ENCODE results near the gene ODAM.

The ODAM gene

GRCh38 chr4:70195425-70195824 lies at the start of gene ODAM:
ODAM (plus strand) TSS chr4:70195725; CDS start chr4:70196544, 819 bp downstream.
- Histone ChIP-seq H3K27ac (ENCODE audit: low read length) (no peak within 1 kb of the TSS), H3K36me3 (ENCODE audit: control insufficient read depth, insufficient read depth, low read length) (no peaks in the 10 kb centered on the region), H3K9me3 (ENCODE audit: control insufficient read depth, insufficient read depth, low read length) (no peaks in the 10 kb centered on the region), H3K4me1 (ENCODE audit: control insufficient read depth, insufficient read depth, low read length) (0 out of 2 replicates have a peak, but pooled peaks cover 2% of the 10 kb centered on the region), H3K27me3 (ENCODE audit: control insufficient read depth, insufficient read depth, low read length) (no peaks in the 10 kb centered on the region), H3K4me3 (ENCODE audit: low read length) (no peak within 1 kb of the TSS)
- WGBS (ENCODE audit: insufficient coverage, insufficient read length) = no CpG with 5 or more reads among the region's 1 CpG
- DNase-seq (ENCODE audit: low read depth, low spot score) = no peak

DNA sequence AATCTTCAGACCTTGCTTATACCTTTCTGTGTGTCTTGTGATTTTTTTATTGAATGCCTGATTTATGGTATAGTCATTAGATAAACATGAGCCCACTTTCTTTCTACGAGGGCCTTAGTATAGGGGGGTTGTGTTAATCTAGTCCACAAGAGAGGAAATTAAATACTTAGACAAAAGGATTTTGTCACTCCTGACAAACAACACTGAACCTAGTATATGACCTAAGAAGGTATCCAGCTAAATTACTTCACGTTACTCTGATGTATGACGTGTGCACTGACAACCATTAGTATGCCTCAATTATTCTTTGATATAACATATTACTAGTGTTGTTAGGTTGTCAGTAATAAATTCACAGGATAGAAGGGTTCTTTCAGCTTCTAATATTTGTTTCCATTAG lies 44.3 kb upstream of the ODAM start:
- Histone ChIP-seq H3K27ac (ENCODE audit: low read length) (no peak overlapping the region), H3K4me1 (ENCODE audit: control insufficient read depth, insufficient read depth, low read length) (no peaks in the 10 kb centered on the region), H3K9me3 (ENCODE audit: control insufficient read depth, insufficient read depth, low read length) (no peaks in the 10 kb centered on the region), H3K36me3 (ENCODE audit: control insufficient read depth, insufficient read depth, low read length) (no peaks in the 10 kb centered on the region), H3K4me3 (ENCODE audit: low read length) (no peak overlapping the region), H3K27me3 (ENCODE audit: control insufficient read depth, insufficient read depth, low read length) (no peaks in the 10 kb centered on the region)
- no peak for DNase-seq (ENCODE audit: low read depth, low spot score)
- no CpG with 5 or more reads among the region's 3 CpGs for WGBS (ENCODE audit: insufficient coverage, insufficient read length)

DNA sequence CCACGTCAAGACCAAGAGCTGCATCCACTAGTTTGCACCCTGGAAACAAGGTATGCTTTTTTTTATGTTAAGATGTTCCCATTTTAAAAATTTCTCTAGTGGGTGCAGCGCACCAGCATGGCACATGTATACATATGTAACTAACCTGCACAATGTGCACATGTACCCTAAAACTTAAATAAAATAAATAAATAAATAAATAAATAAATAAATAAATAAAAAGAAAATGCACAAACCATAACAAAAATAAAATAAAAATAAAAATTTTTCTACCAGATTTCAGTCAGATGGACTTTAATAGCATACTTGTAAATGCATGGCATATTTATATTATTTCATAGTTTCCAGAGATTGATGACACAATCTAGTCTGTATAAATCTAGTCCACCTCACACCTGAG lies 43.4 kb upstream of the ODAM start:
- WGBS (ENCODE audit: insufficient coverage, insufficient read length) = no CpG with 5 or more reads among the region's 2 CpGs
- H3K4me1 ChIP-seq (ENCODE audit: control insufficient read depth, insufficient read depth, low read length) = no peaks in the 10 kb centered on the region

GRCh38 chr4:70153937-70154336 lies 41.6 kb upstream of the ODAM start, which contains the start of gene PRR27:
PRR27 (plus strand) TSS chr4:70154237; CDS start chr4:70154376, 139 bp downstream.
- H3K9me3 ChIP-seq (ENCODE audit: control insufficient read depth, insufficient read depth, low read length) = no peaks in the 10 kb centered on the region
- no CpG with 5 or more reads among the region's 3 CpGs for WGBS (ENCODE audit: insufficient coverage, insufficient read length)
- H3K36me3 ChIP-seq (ENCODE audit: control insufficient read depth, insufficient read depth, low read length) = no peaks in the 10 kb centered on the region
- no peaks in the 10 kb centered on the region for H3K4me1 ChIP-seq (ENCODE audit: control insufficient read depth, insufficient read depth, low read length)
- no peak within 1 kb of the TSS for H3K4me3 ChIP-seq (ENCODE audit: low read length)
- H3K27ac ChIP-seq (ENCODE audit: low read length) = no peak within 1 kb of the TSS
- DNase-seq (ENCODE audit: low read depth, low spot score) = no peak
- no peaks in the 10 kb centered on the region for H3K27me3 ChIP-seq (ENCODE audit: control insufficient read depth, insufficient read depth, low read length)

More for the DNA sequence above, 43.4 kb upstream of the ODAM start:
- DNase-seq (ENCODE audit: low read depth, low spot score) = no peak
- Histone ChIP-seq H3K4me3 (ENCODE audit: low read length) (no peak overlapping the region), H3K27me3 (ENCODE audit: control insufficient read depth, insufficient read depth, low read length) (no peaks in the 10 kb centered on the region), H3K27ac (ENCODE audit: low read length) (no peak overlapping the region), H3K36me3 (ENCODE audit: control insufficient read depth, insufficient read depth, low read length) (no peaks in the 10 kb centered on the region), H3K9me3 (ENCODE audit: control insufficient read depth, insufficient read depth, low read length) (no peaks in the 10 kb centered on the region)

DNA sequence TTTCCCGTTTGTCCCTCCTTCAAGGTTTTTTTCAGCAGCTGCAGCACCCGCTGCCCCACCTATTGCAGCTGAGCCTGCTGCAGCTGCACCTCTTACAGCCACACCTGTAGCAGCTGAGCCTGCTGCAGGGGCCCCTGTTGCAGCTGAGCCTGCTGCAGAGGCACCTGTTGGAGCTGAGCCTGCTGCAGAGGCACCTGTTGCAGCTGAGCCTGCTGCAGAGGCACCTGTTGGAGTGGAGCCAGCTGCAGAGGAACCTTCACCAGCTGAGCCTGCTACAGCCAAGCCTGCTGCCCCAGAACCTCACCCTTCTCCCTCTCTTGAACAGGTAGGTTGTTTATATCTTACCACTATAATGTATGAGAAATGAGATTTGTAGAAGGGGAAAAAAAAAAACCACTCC lies 36.9 kb upstream of the ODAM start:
- Histone ChIP-seq H3K36me3 (ENCODE audit: control insufficient read depth, insufficient read depth, low read length) (no peaks in the 10 kb centered on the region), H3K27ac (ENCODE audit: low read length) (no peak overlapping the region), H3K4me1 (ENCODE audit: control insufficient read depth, insufficient read depth, low read length) (no peaks in the 10 kb centered on the region), H3K27me3 (ENCODE audit: control insufficient read depth, insufficient read depth, low read length) (no peaks in the 10 kb centered on the region), H3K4me3 (ENCODE audit: low read length) (no peak overlapping the region), H3K9me3 (ENCODE audit: control insufficient read depth, insufficient read depth, low read length) (no peaks in the 10 kb centered on the region)
- no CpG with 5 or more reads among the region's 2 CpGs for WGBS (ENCODE audit: insufficient coverage, insufficient read length)
- no peak for DNase-seq (ENCODE audit: low read depth, low spot score)

DNA sequence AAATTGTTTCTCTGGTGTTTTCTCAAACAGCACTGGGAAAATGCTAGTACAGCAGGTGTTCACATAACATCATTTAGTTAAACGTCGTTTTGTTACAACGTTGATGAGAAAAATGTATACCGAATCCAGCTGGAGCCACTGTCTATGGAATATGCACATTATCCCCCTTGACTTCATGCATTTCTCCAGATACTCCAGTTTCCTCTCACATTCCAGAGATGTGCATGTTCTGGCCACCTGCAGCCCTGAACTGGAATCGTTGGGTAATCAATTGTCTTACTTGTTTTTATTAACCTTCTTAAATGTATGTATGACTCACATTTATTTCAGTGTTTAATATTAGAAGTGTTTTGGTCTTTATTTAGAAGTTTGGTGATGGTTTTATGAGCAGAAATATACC lies 18.4 kb upstream of the ODAM start:
- H3K27ac ChIP-seq (ENCODE audit: low read length) = no peak overlapping the region
- no peak overlapping the region for H3K4me3 ChIP-seq (ENCODE audit: low read length)
- H3K4me1 ChIP-seq (ENCODE audit: control insufficient read depth, insufficient read depth, low read length) = no peaks in the 10 kb centered on the region
- H3K9me3 ChIP-seq (ENCODE audit: control insufficient read depth, insufficient read depth, low read length) = no peaks in the 10 kb centered on the region
- no peaks in the 10 kb centered on the region for H3K27me3 ChIP-seq (ENCODE audit: control insufficient read depth, insufficient read depth, low read length)
- no peaks in the 10 kb centered on the region for H3K36me3 ChIP-seq (ENCODE audit: control insufficient read depth, insufficient read depth, low read length)
- DNase-seq (ENCODE audit: low read depth, low spot score) = no peak
- no CpG with 5 or more reads among the region's 5 CpGs for WGBS (ENCODE audit: insufficient coverage, insufficient read length)

GRCh38 chr4:70178075-70178660 lies 17.4 kb upstream of the ODAM start:
- DNase-seq (ENCODE audit: low read depth, low spot score) = no peak
- Histone ChIP-seq H3K27me3 (ENCODE audit: control insufficient read depth, insufficient read depth, low read length) (no peaks in the 10 kb centered on the region), H3K9me3 (ENCODE audit: control insufficient read depth, insufficient read depth, low read length) (no peaks in the 10 kb centered on the region), H3K4me1 (ENCODE audit: control insufficient read depth, insufficient read depth, low read length) (no peaks in the 10 kb centered on the region), H3K36me3 (ENCODE audit: control insufficient read depth, insufficient read depth, low read length) (no peaks in the 10 kb centered on the region), H3K4me3 (ENCODE audit: low read length) (no peak overlapping the region), H3K27ac (ENCODE audit: low read length) (no peak overlapping the region)
- WGBS (ENCODE audit: insufficient coverage, insufficient read length) = 100% methylated on average over 1 of the region's 5 CpGs

DNA sequence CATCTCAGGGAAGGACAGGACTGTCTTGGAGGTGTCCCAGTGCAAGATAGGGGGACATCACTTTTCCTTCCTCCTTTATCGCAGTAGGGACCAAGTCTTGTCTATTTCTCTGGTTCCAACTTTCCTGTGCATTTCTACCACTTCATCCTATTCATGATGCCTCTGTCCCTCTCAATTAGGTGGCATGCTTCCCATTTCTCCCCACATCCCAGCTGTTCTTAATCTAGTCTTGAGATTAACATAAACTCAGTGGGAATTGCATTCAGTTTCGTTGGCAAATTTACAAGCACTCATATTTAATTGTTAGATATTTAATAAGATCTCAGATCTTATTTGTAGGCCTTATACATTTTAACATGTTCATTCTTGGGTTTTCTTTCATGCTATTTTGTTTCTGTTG lies 15.7 kb upstream of the ODAM start:
- no peaks in the 10 kb centered on the region for H3K27me3 ChIP-seq (ENCODE audit: control insufficient read depth, insufficient read depth, low read length)
- H3K4me3 ChIP-seq (ENCODE audit: low read length) = no peak overlapping the region
- no peak overlapping the region for H3K27ac ChIP-seq (ENCODE audit: low read length)
- no peak for DNase-seq (ENCODE audit: low read depth, low spot score)
- H3K36me3 ChIP-seq (ENCODE audit: control insufficient read depth, insufficient read depth, low read length) = no peaks in the 10 kb centered on the region
- no peaks in the 10 kb centered on the region for H3K4me1 ChIP-seq (ENCODE audit: control insufficient read depth, insufficient read depth, low read length)
- no CpG with 5 or more reads among the region's 2 CpGs for WGBS (ENCODE audit: insufficient coverage, insufficient read length)
- no peaks in the 10 kb centered on the region for H3K9me3 ChIP-seq (ENCODE audit: control insufficient read depth, insufficient read depth, low read length)

DNA sequence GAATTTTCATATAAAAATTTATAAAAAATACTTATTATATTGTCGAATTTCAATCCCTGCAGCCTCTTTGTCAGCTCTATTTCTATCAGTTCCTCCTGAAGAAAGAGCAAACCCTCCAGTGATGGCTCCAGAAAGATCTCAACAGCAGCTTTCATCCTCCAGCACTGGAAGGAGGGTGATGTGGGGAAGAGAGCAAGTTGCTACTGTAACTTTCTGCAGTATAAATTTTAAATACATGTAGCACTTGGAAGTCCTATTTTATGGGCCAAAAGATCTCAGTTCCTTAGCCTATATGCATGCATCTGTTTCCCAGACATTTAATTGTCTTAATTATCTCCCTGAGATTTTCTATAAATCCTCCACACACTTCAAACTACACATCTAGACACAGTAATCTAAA lies 13.7 kb upstream of the ODAM start:
- no peak overlapping the region for H3K27ac ChIP-seq (ENCODE audit: low read length)
- no peaks in the 10 kb centered on the region for H3K36me3 ChIP-seq (ENCODE audit: control insufficient read depth, insufficient read depth, low read length)
- no peaks in the 10 kb centered on the region for H3K9me3 ChIP-seq (ENCODE audit: control insufficient read depth, insufficient read depth, low read length)
- H3K4me3 ChIP-seq (ENCODE audit: low read length) = no peak overlapping the region
- no peak for DNase-seq (ENCODE audit: low read depth, low spot score)
- no peaks in the 10 kb centered on the region for H3K27me3 ChIP-seq (ENCODE audit: control insufficient read depth, insufficient read depth, low read length)
- WGBS (ENCODE audit: insufficient coverage, insufficient read length) = no CpG with 5 or more reads among the region's 1 CpG
- H3K4me1 ChIP-seq (ENCODE audit: control insufficient read depth, insufficient read depth, low read length) = no peaks in the 10 kb centered on the region

GRCh38 chr4:70182517-70183167 lies 12.9 kb upstream of the ODAM start:
- DNase-seq (ENCODE audit: low read depth, low spot score) = no peak
- no peak overlapping the region for H3K27ac ChIP-seq (ENCODE audit: low read length)
- no peaks in the 10 kb centered on the region for H3K4me1 ChIP-seq (ENCODE audit: control insufficient read depth, insufficient read depth, low read length)
- H3K27me3 ChIP-seq (ENCODE audit: control insufficient read depth, insufficient read depth, low read length) = no peaks in the 10 kb centered on the region
- H3K4me3 ChIP-seq (ENCODE audit: low read length) = no peak overlapping the region
- H3K9me3 ChIP-seq (ENCODE audit: control insufficient read depth, insufficient read depth, low read length) = no peaks in the 10 kb centered on the region
- no CpG with 5 or more reads among the region's 2 CpGs for WGBS (ENCODE audit: insufficient coverage, insufficient read length)
- no peaks in the 10 kb centered on the region for H3K36me3 ChIP-seq (ENCODE audit: control insufficient read depth, insufficient read depth, low read length)
